Pulmonary artery endothelial cell (primary cell): ENCODE measurements around the gene SCUBE1. TPM values are rescaled to one million over a fixed set of nuclear protein-coding genes. Genes with fewer than 3 reads are reported as not detected.

Experiments used
- DNase-seq: peaks from one replicate; pipeline ENCODE4 v3.0.0-alpha.2; 2011; ENCODE audit warnings: low read depth, low spot score
- total RNA-seq: library from RNA; depleted of rRNA; stranded (reverse); fragments of >200 nt; gene quantifications from 2 replicates; pipeline ENCODE4 v1.2.3, GENCODE V29; 2014

The SCUBE1 gene
- total RNA-seq, 1 donor from 2014 or later = not detected

GRCh38 chr22:43327157-43327438 lies 16.1 kb downstream of the SCUBE1 start:
- no peak for DNase-seq

DNA sequence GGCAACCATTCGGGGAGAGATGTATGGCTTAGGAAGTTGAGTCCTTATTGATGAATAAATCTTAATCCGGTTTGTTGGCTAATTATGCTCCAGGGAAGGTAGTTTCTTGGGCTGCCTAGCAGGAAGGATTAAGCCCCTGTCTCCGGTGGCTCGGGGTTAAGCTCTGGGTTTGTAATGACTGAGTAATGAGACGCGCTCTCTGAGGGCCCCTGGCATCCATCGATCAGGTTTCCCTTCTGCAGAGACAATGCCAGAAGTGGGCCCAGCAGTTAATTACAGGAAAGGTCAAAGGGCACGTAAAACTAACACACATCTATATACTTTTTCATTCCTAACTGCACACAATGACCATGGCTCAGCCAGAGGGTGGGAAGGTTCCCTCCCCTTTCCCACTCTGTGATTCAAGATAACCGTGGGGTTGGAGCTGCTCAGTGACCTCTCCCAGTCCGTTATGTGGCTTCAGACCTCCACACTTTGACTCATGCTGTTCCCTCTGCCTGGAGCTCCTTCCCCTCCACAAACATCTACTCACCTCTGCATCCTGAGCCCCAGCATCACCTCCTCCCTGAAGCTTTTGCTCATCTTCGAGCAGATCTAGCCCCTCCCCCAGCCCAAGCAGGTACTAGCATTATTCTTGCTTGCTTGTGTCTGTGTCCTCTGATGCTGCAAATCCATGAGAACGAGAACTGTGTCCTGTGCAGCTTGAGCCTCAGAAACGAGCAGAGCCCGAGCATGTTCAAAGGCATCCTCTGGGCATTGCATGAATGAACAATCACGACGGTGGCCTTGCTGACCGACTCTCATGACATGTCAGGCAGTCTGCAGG lies 16.6 kb downstream of the SCUBE1 start:
- no peak for DNase-seq

DNA sequence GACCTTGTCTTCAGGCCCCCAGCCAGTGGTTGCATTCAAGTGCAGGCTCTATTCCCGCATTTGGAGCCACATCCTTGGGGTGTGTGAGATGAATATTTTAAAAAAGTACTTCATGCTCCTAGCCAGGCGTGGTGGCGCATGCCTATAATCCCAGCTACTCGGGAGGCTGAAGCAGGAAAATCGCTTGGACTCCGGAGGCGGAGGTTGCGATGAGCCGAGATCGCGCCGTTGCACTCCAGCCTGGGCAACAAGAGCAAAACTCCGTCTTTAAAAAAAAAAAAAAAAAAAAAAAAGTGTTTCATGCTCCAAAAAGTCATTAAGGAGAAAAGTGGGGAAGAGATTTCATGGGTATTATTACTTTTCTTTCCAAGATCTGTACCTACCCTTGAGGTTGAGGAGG lies 18.0 kb downstream of the SCUBE1 start:
- DNase-seq = no peak

DNA sequence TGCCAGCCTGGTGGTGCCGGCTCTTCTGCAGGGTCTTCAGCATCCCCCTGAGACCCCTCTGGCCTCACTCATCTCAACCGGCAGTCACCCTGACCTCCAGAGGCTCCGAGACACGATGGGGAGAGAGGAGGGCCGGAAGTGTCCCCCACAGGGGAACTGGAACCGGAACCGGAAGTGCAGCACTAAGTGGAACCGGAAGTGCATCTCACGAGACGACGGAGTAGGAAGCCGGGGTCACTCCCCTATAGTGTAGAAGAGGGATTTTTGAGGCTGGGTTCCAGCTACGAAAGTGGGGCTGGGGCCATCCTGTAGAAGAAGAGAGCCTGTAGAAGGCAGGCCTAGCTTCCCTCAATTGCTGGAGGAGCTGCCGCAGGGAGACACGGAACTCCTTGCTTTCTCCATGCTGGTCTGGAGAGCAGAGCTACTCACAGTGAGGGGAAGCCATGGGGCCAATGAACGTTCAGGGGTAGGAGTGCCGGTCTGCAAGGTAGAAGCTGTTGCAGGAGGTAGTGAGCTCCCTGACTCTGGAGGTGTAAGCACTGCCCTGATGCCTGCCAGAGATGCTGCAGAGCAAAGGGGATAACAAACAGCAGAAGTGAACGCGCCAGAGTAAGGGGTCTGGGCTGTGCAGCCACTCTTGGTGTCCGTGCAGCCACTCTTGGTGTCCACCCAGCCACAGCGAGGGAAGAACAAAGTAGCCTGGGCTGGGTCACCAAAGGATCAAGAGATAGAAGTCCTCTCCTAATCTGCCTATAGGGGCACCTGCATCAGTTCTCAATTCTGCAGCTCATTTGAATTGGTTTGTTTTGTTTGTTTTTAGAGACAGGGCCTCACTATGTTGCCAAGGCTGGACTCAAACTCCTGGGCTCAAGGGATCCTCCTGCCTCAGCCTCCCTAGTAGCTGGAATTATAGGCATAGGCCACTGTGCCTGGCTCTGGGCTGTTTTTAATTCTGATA lies 21.9 kb downstream of the SCUBE1 start:
- DNase-seq = no peak

DNA sequence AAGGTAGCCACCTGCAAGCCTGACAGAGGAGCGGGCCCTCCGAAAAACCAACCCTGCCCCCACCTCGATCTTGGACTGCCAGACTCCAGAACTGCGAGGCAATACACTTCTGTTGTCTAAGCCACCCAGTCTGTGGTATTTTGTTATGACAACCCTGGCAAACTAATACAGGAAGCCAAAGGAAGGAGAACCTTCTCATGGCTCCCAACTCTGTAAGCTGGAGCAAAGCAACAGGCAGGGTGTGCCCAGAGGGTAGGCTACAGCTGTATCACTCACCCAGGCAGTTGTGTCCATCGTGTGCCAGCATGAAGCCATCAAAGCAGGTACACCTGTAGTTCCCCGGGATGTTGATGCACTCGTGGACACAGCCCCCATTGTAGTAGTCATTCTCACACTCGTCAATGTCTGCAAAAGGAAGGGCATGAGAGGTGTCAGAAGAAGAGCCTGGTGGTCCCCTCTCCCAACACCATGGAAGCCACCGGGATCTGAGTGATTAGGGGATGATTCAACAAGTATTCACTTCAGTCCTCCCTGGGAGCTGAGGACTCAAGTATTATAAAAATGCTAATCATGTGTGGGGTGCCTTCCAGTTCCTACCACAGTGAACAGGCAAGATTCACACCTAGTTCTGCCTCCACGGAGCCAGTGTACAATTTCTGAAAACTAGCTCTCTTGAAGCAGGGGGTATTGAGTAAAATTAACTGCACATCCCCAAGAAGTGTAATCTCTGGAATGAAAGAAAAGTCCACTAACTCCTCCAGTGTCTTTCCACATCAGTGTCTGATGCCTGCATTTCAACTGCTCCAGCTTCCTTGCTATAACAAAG lies 23.3 kb downstream of the SCUBE1 start:
- no peak for DNase-seq

DNA sequence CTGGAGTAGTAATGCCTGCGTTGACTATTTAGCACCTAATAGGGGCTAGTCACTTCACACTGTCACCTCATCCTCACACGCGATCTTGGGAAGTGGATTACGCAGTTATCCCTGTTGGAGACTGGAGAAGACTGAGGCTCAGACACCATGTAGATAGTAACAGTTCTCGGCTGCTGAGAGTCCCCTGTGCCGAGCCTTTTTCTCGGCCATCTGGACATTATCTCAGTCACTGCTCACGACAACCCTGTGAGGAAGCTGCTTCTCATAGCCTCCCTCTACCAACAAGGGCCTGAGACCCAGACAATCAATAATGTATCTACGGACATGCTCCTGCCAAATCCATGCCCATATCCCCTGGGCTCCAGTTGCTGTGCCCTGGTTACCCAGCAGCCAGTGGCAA lies 25.9 kb downstream of the SCUBE1 start:
- DNase-seq = no peak

DNA sequence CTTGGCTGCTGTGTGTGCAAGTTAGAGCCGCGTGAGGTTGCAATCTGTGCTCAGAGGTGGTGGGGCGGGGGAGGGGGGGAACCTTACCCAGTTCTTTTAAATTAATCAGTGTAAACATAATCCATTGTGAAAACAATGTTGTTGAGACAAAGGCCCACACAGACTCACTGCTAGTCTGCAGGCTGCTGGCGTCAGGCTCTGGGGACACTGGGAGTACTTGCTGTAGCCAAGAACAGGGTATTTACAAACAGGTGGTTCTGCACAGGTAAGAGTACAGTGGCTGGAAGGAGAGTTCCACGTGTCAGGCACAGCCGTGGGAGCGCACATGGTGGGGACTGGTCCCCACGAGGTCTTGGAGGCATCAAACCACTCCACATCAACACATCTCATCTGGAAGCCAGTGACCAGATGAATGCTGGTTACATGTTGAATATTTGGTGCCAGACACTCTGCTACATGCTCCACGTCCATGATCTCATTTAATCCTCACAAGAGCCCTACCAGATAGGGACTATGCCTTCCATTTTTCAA lies 27.4 kb downstream of the SCUBE1 start:
- DNase-seq = no peak

DNA sequence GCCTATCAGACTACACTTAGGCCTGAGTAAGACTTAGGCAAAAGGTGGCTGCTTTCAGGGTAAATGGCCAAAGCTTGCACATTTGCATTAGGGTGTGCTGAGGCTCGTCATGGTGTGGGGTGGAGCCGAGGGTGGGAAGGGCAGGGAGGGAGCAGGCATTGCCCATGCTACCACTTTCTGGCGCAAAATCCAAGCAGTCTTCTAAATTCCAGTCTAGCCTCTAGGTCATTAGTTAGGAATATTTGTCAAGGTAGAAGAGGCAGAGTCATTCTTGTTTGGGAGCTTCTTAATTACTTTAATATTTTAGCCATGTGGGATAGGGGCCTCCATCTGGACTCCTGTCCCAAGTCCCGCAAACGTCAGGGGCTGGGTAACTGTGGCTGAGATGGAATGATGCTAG lies 28.6 kb downstream of the SCUBE1 start:
- DNase-seq = no peak

GRCh38 chr22:43313890-43314474 lies 29.2 kb downstream of the SCUBE1 start:
- DNase-seq = no peak

- DNase-seq = no peak
Observed at GRCh38 chr22:43313244-43313889, 29.8 kb downstream of the SCUBE1 start.

- no peak for DNase-seq
Observed at GRCh38 chr22:43312608-43313007, 30.6 kb downstream of the SCUBE1 start.

GRCh38 chr22:43310798-43311197 lies 32.4 kb downstream of the SCUBE1 start:
- no peak for DNase-seq

- DNase-seq = no peak
Observed at GRCh38 chr22:43310311-43310710, 32.9 kb downstream of the SCUBE1 start.

DNA sequence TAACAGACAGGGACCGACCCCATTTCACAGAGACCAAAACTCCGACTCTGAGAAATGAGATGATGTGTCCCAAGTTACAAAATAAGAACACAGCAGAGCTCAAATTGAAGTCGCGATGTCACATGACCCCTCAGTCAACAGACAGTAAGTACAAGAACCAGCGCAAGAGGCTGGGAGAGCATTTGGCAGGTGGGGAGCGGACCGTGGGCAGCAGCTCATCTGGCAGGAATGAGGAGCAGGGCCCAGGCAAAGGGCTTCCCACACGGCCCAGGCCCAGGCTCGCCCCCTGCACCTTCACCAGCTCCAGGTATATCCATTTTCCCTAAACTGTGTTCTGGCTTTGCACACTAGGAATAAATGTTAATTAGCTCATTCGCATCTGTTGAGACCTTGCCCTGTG lies 34.3 kb downstream of the SCUBE1 start:
- DNase-seq = no peak

DNA sequence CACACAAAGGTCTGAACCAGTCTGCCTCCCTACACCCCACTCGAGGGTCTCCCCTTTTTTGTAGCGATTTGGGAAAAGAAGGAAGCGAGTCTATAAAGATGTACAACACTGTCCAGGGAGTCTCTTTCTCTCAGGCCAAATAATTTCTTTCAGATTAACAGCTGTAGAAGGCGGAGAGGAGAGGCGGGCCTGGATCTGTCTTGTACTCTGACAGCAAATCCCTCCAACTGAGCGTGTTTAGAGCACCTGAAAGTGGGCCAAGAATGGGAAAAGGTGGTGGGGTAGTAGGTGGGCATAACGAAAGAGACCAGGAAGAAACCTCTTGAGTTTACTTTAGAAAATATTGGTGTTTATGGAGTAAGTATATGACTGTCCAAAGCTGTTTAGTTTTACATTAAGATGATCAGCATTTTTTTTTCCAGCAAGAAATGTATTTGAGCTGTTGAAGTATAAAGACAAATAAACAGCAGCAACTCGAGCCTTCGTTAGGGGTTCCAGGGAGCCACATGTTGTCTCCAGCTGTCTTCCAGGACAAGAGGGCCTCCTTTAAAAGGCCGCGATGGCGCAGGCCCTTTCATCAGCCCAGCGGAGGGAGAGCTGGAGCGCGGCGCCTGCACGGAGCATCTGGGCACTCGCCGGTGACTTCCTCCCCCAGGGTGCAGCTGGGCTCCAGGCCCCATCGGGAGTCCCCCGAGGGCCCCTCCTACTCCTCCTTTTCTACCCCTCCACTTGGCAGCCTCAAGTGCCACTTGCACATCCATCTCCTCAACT lies 34.9 kb downstream of the SCUBE1 start:
- DNase-seq = no peak

DNA sequence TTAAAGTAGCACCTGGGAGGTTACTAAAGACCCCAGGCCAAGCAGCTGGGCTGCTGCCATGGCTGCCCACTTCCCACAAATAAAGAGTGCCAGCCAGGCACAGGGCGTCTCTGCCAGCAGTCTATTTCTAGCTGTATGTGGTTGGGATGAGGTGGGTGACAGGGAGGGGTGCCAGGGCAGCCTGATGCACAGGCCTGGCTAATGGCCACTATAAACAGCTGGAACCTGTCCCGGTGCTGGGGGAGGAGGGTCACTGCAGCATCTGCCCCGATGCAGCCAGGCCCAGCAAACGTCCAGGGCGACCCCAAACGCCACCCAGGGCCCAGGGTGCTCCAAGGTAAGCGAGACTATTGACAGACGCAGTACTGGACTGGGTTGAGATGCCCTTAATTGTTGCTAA lies 37.4 kb downstream of the SCUBE1 start:
- DNase-seq = no peak

DNA sequence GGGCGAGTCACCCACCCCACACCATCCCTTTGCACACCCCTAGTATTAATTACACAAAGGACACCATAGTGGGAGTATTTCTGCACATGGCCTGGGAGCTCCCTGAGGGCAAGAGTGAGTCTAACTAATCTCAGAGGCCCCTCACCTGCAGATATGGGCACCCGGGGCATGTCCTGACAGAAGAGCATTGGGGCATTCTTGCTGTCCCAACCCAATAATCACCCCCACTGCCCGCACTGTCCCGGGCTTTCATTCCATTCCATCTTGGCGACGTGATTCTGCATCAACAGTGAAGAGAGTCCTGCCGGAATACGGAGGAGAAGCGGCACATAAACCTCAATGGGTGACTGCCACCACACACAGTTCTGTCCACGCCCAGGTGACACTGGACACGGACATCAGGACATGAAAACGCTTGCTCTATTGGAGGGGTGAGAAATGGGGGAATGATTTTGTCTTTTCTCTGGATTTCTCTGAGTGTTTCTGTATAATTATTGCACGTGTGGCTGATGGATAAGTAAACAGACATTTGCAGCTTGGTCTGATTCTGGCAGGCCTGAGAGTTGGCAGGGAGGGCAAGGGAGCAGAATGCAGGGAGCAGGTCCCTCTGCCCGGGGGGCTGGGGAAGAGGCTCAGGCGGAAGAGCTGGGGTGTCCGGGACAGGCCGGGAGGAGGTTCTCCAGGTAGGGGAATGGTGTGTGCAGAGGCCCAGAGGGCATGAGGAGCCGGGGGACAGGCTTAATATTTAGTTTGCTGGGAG lies 38.2 kb downstream of the SCUBE1 start:
- DNase-seq = no peak

DNA sequence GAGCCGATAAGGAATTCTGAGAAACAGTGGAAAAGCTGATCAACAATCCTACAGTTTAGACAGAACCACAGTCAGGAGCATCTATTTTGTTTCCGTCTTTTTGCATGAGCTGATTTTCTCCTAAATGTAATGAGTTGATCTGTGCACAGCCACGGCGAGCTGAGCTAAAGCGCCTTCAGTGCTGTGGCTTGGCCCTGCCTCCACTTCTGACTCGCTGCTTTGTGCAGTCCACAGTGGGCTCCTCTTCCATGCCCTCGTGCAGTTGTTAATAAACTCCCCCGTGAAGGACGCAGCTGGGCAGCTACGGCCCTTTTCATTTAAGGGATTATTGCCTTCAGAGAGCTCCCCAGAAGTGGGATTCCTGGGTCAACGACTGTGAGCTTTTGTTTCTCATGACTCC lies 39.4 kb downstream of the SCUBE1 start:
- DNase-seq = no peak

GRCh38 chr22:43303166-43303565 lies 40.0 kb downstream of the SCUBE1 start:
- no peak for DNase-seq
